Activated CD4-positive, CD25-positive, alpha-beta regulatory T cell treated with anti-CD3 and anti-CD28 coated beads, Interleukin-2, amount 50 U/mL, for 16 hours (primary cell): Measurements from ENCODE around the gene USP32.
"Not testable (repeated sequence)": the region's sequence is repeated elsewhere in the genome, so short reads cannot be mapped to it uniquely, and the experiment has no call there.

ENCODE experiments used
- DNase-seq: peaks from one replicate; pipeline ENCODE4 v3.0.0-alpha.2; 2020; ENCODE audit warnings: low read depth, low spot score

The USP32 gene

DNA sequence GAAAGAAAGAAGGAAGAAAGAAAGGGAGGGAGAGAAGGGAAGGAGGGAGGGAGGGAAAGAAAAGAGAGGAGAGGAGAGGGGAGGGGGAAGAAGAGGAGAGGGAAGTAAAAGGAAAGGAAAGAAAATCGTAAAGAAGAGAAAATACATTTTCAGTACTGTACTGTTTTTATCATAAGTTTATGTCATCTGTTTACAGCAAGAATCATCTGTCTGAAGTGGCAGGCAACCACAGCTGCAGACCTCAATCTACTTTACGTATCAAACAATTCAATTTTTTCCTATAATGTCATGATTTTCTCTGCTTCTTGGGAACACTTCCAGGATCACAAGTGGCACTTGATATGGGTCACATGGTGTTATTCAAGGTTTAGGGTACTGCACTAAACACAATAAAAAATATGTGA lies 58.3 kb downstream of the USP32 start:
- no peak for DNase-seq

GRCh38 chr17:60333072-60333471 lies 58.9 kb downstream of the USP32 start:
- not testable (repeated sequence) for DNase-seq

GRCh38 chr17:60332574-60332973 lies 59.4 kb downstream of the USP32 start:
- DNase-seq: no peak

DNA sequence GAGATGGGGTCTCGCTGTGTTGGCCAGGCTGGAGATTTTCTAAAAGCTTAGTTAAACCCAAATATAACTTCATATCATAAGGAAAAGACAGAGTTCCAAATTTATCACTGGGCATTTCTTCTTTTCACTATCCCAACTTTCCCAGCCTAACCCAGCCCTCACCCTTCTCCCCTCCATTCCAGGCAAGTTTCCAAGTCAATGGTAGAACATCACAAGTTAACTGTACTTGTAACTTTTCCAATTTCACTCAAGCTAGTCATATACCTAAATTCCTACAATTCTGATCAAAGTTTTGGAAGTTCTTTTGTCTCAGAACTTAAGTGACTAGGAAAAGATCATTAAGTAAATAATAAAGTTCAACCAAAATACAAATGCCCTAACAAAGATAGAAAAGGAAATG lies 61.2 kb downstream of the USP32 start:
- DNase-seq: no peak

- no peak for DNase-seq
Measured at GRCh38 chr17:60328679-60329078, 63.3 kb downstream of the USP32 start.

- DNase-seq: no peak
Measured at GRCh38 chr17:60327901-60328273, 64.0 kb downstream of the USP32 start.

DNA sequence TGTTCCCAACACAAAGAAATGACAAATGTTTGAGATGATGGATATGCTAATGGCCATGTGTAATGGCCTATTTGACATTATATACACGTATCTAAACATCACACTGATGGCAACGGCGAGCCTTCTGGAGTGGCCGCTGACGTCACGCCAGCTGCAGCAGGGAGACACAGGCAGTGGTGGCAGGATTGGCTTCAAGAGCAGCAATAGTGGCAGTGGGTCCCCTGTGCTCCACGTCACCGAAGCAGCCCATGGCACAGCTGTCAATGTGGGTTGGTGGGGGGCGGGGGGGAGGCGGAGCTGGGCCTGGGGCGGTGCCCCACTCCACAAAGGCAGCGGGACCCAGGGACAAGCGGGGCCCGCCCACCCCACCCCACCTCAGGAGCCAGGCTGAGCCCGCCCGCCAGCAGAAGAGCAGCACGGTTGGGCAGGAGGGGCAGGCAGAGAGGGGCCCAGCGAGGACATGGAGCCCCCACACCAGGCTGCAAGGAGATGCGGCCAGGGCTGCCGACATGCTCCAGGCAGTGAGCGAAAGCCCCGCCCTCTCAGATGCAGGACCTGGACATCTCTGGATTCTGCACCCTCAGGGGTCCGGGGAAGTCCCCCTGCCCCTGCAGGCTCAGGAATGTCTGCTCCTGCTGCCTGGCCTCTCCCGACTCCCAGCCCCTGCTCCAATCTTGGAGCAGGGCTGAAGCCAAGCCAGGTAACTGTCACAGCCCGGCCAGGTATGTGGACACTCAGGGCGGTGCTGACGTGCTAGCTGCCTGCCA lies 64.6 kb downstream of the USP32 start:
- no peak for DNase-seq

DNA sequence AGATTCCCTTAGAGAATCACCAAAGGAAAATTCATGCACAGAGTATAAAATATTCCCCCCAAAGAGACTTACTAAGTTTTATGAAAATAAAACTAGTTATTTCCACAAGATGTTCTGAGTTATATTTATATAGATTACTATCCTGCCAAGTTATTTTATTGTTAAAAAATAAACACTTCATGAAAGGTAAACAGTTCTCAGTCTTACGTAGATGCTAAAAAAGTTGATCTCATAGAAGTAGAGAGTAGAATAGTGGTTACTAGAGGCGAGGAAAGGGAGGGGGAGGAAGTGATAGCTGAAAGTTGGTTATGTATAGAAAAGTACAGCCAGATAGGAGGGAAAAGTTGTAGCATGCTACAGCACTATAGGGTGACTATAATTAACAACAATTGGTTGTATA lies 65.2 kb downstream of the USP32 start:
- DNase-seq: no peak

DNA sequence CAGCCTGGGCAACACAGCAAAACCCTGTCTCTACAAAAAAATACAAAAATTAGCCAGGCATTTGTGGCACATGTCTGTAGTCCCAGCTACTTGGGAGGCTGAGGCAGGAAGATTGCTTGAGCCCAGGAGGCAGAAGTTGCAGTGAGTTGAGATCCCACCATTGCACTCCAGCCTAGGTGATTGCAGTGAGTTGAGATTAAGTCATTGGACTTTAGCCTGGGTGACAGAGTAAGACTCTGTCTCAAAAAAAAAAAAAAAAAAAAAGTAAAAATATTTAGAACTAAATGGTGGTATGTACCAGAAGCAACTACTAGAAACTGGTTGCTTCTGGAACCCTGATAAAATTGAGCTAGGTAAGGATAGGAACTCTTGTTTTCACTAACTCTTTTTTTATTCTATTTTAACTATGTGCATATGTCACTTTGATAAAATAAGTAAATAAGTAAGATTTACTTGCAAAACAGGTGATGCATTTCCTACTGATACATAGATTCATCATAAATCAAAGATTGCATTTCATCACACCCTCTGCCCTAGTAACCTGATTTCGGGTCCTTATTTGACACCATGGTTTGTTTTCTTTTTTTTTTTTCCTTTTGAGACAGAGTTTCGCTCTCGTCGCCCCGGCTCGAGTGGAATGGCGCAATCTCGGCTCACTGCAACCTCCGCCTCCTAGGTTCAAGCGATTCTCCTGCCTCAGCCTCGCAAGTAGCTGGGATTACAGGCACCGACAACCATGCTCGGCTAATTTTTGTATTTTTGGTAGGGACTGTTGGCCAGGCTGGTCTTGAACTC lies 66.0 kb downstream of the USP32 start:
- DNase-seq: no peak

- no peak for DNase-seq
Measured at GRCh38 chr17:60323754-60324153, 68.2 kb downstream of the USP32 start.

GRCh38 chr17:60322056-60322387 lies 69.9 kb downstream of the USP32 start:
- DNase-seq: no peak

GRCh38 chr17:60321336-60322055 lies 70.4 kb downstream of the USP32 start:
- DNase-seq: no peak

DNA sequence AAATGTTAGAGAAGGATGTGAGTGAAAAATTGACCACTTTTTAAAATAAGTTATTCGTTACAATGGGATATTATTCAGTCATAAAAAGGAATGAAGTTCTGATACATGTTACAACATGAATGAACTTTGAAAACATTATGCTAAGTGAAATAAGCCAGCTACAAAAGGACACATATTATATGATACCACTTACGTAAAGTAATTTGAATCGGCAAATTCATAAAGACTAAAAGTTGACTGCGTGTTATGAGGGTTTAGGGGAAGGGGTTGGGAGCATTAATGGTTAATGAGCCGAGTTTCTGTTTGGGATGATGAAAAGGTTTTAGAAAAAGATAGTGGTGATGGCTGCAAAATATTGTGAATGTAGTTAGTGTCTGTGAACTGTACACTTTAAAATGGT lies 73.1 kb downstream of the USP32 start:
- no peak for DNase-seq

DNA sequence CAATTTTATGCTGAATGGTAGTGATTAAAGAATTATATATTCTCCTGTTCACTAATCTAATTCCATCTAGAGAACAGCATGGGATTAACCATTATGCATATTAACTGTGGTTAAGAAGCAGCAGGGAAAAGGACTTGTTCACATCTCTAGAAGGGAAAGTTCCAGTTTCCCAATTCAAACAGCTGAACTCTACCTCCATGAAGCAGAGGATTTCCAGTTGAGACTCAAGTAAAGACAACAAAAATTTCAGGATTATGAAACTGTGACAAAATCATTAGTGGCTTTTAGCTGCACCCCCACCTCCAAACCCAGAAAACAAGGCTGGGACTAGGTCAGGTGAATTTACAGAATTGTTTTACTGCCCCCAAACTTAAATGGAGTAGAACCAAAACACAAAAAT lies 73.6 kb downstream of the USP32 start:
- no peak for DNase-seq

DNA sequence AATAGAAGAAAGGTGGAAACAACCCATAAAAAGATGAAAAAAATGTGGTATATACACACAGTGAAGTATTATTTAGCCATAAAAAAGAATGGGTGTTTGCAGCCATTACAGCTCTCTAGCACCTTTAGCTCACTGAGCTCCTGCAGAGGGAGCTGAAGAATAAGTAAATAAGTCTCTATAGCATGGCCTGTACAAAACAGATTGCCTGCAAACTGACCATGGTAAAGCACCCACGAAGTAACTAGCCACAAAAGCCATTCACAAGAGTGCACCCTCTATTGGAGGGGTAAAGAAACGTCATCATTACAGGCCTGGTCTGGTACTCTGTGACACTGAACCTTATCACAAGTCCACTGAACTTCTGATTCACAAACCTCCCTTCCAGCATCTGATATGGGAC lies 76.3 kb downstream of the USP32 start:
- no peak for DNase-seq

DNA sequence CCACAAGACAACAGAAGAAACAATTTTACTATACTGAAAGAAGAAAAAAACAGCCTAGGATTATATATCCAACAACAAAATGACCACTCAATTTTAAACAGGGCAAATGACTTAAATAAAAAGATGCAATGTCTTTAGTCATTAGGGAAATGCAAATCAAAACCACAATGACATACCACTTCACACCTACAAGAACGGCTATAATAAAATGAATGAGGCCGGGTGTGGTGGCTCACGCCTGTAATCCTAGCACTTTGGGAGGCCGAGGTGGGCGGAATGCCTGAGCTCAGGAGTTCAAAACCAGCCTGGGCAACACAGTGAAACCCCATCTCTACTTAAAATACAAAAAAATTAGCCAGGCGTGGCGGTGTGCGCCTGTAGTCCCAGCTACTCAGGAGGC lies 77.0 kb downstream of the USP32 start:
- not testable (repeated sequence) for DNase-seq

GRCh38 chr17:60314423-60314822 lies 77.5 kb downstream of the USP32 start:
- DNase-seq: no peak

DNA sequence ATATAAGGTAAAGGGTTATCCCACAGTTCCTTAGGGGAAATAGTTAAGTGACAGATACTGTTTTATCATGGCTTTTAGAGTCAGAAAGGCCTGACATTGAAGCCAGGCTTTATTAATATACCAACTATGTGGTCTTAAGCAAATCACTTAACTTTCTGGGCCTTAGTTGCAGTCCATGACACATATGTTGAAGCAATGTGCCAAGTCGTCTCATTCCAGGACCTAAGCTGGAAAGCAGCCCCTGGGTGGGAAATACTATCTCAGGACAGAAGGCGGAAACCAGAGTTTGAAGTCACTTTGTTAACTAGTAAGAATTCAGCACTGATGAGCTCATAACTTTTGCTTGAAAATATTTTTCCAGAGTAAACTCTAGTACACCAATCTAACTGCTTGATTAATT lies 80.0 kb downstream of the USP32 start:
- DNase-seq: no peak

- DNase-seq: no peak
Measured at GRCh38 chr17:60311186-60311585, 80.7 kb downstream of the USP32 start.

GRCh38 chr17:60305141-60305540 lies 86.8 kb downstream of the USP32 start:
- no peak for DNase-seq

DNA sequence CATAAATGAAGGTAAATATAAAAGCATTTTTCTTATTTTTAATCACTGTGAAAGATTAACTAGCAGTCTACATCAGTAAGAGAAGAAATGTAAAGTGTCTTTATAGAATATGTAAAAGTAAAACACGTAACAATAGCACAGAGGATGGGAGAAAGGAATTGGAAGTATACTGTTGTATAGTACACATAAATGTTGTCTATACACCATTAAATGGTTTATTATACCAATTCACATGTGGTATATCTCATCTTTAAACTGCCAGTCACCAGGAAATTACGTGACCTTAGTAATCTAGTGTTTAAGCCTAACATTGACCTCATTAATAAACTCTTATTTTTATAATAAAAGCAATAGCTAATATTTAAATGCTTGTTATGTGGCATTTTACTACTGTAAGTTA lies 87.4 kb downstream of the USP32 start:
- no peak for DNase-seq

- DNase-seq: no peak
Measured at GRCh38 chr17:60303406-60304099, 88.4 kb downstream of the USP32 start.
